Upper lobe of left lung (tissue), 4 donors: Measurements from ENCODE around the gene ADIPOR1.

ENCODE experiments used
- CTCF ChIP-seq, 6 experiments: fragments of 450-650 bp in 4 of 6; fragments of 200-600 bp in 2 of 6; sonication (generic) in 2 of 6; IDR thresholded peaks; one replicate each; pipeline ENCODE4 v1.5.1; 2016 to 2019; ENCODE audit warnings: antibody characterized with exemption in 6 of 6
- POLR2A ChIP-seq, 4 donors: fragments of 450-650 bp; IDR thresholded peaks; one replicate each; pipeline ENCODE4 v1.5.1; 2016 to 2017; ENCODE audit warnings: antibody characterized with exemption in 4 of 4, mild to moderate bottlenecking in 2 of 4
- POLR2AphosphoS5 ChIP-seq, 2 donors: sonication (generic); formaldehyde crosslinking; IDR thresholded peaks; one replicate each; pipeline ENCODE4 v1.5.1; 2017; ENCODE audit warnings: antibody characterized with exemption in 2 of 2

DNA sequence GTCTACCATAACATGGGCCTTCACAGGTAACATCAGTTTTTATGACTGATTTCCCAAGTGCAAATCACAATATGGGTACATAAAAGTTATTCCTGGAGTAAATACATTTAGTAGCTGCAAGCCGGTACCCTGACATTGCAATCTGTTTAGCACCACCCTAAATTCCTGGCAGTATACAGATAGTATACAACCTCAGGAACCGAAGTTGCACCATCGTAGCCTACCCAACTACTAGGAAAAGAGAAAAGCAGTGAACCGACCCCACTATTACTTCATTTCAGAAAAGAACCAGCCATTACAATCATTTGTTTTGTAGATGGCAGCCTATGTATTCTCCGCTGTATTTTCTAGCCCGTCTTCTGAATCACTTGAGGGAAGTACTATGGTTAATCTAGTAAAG is 1.1 kb downstream of the ADIPOR1 start:
- TF ChIP-seq POLR2A (IDR thresholded peaks at IDR 0.05) (no peak), CTCF (IDR thresholded peaks at IDR 0.05) (no peak), POLR2AphosphoS5 (IDR thresholded peaks at IDR 0.05) (no peak)
